ENCODE data around the gene CCSAP. TPM values are rescaled to one million over a fixed set of nuclear protein-coding genes. Genes with fewer than 3 reads are reported as not detected.

Gene CCSAP
- total RNA-seq, 1 experiment from 2014 or later: 8.5 TPM

- Histone ChIP-seq H3K14ac (ENCODE audit: insufficient read depth, low read length) (no peak overlapping the region), H3K4me1 (ENCODE audit: insufficient read depth, low read length) (peaks cover 2% of the 10 kb centered on the region; the same call in 1 of the 2 replicates), H3K27me3 (ENCODE audit: insufficient read depth, low read length) (no peaks in the 10 kb centered on the region), H2AK5ac (ENCODE audit: insufficient read length, low read length) (no peak overlapping the region), H3K79me1 (ENCODE audit: insufficient read depth, low read depth, low read length, poor library complexity, severe bottlenecking) (peaks cover 6% of the 10 kb centered on the region), H4K91ac (ENCODE audit: insufficient read length, low read depth, low read length) (no peak overlapping the region), H3K4me2 (ENCODE audit: insufficient read depth, insufficient read length, low read length) (no peak overlapping the region), H2BK5ac (ENCODE audit: insufficient read length, low read length) (no peak overlapping the region), H2BK15ac (ENCODE audit: low read depth, low read length) (no peak overlapping the region), H3K9ac (ENCODE audit: extremely low read depth, insufficient read length, low read length) (no peak overlapping the region), H3K4ac (ENCODE audit: low read depth, low read length) (no peak overlapping the region), H3K23me2 (ENCODE audit: insufficient read length, low read depth, low read length, poor library complexity, severe bottlenecking) (no peaks in the 10 kb centered on the region), H3K27ac (ENCODE audit: insufficient read length, low read depth, low read length) (no peak overlapping the region), H2AFZ (ENCODE audit: low read length) (no peak overlapping the region), H4K8ac (replicated peaks; ENCODE audit: insufficient read length, low read depth, low read length) (no peak overlapping the region), H4K5ac (ENCODE audit: insufficient read length, low read depth, low read length) (no peak overlapping the region), H3T11ph (ENCODE audit: low read length) (no peak overlapping the region), H2BK12ac (ENCODE audit: insufficient read length, low read depth, low read length) (no peak overlapping the region), H3K79me2 (ENCODE audit: insufficient read depth, low read length) (peaks cover 18% of the 10 kb centered on the region; the same call in 1 of the 2 replicates), H3K18ac (ENCODE audit: insufficient read length, low read depth, low read length) (no peak overlapping the region), H3K23ac (ENCODE audit: insufficient read length, low read depth, low read length) (no peak overlapping the region), H3K56ac (ENCODE audit: insufficient read length, low read depth, low read length) (no peak overlapping the region), H4K20me1 (ENCODE audit: control insufficient read depth, insufficient read depth, insufficient read length) (no peaks in the 10 kb centered on the region), H2BK120ac (ENCODE audit: low read depth, low read length, poor library complexity, severe bottlenecking) (no peak overlapping the region), H2BK20ac (ENCODE audit: low read depth, low read length, poor library complexity, severe bottlenecking) (no peak overlapping the region), H3K9me3 (ENCODE audit: control insufficient read depth, low read depth, low read length) (no peaks in the 10 kb centered on the region)
- peaks cover 15 to 17% of the 10 kb centered on the region in 2 experiments for H3K4me1 Mint-ChIP-seq
- no peaks in the 10 kb centered on the region for H3K27me3 Mint-ChIP-seq (ENCODE audit: low read depth)
- TF ChIP-seq CTCF (conservative IDR thresholded peaks at IDR 0.05): no peak
- H3K27ac Mint-ChIP-seq: no peak overlapping the region
- no peaks in the 10 kb centered on the region for H3K9me3 Mint-ChIP-seq
- DNase-seq: no peak
- H3K4me3 Mint-ChIP-seq: no peak overlapping the region
- WGBS (ENCODE audit: extremely low coverage, insufficient read length, low lambda C conversion rate): no CpG with 5 or more reads among the region's 3 CpGs
- no peaks in the 10 kb centered on the region for H3K36me3 Mint-ChIP-seq (ENCODE audit: insufficient read depth in 1 of 3, low read depth in 3 of 3)
Measured at GRCh38 chr1:229280921-229281320, 61.9 kb downstream of the CCSAP start.
